Measurements from ENCODE around the gene OTUD6A.
"Not testable (repeated sequence)": the region's sequence is repeated elsewhere in the genome, so short reads cannot be mapped to it uniquely, and the experiment has no call there.

OTUD6A gene

GRCh38 chrX:70049406-70049805, 12.9 kb upstream of the OTUD6A start:
- no peak for DNase-seq

GRCh38 chrX:70049925-70050324, 12.3 kb upstream of the OTUD6A start, which contains the start of gene AWAT2:
Gene AWAT2, minus strand, starts transcription at chrX:70049938. Its CDS starts 6 bp downstream, at chrX:70049932.
- DNase-seq: no peak

GRCh38 chrX:70052895-70053615, 9.2 kb upstream of the OTUD6A start:
- no peak for DNase-seq

- DNase-seq: no peak
Observed at GRCh38 chrX:70054391-70054790, 7.9 kb upstream of the OTUD6A start.

GRCh38 chrX:70062961-70063550, 799 bp downstream of the OTUD6A start:
- no peak for DNase-seq

- DNase-seq: no peak
Observed at GRCh38 chrX:70066646-70067045, 4.4 kb downstream of the OTUD6A start.

GRCh38 chrX:70079297-70079696, 17.0 kb downstream of the OTUD6A start:
- DNase-seq: no peak

- no peak for DNase-seq
Observed at GRCh38 chrX:70079870-70080269, 17.6 kb downstream of the OTUD6A start.

- DNase-seq: no peak
Observed at GRCh38 chrX:70082723-70083122, 20.5 kb downstream of the OTUD6A start.

GRCh38 chrX:70084592-70085240, 22.5 kb downstream of the OTUD6A start:
- DNase-seq: no peak

GRCh38 chrX:70087857-70088630, 25.8 kb downstream of the OTUD6A start:
- DNase-seq: no peak

GRCh38 chrX:70088751-70089150, 26.5 kb downstream of the OTUD6A start:
- no peak for DNase-seq

- no peak for DNase-seq
Observed at GRCh38 chrX:70089604-70090297, 27.5 kb downstream of the OTUD6A start.

GRCh38 chrX:70092247-70092646, 30.0 kb downstream of the OTUD6A start:
- no peak for DNase-seq

- DNase-seq: no peak
Observed at GRCh38 chrX:70096052-70096451, 33.8 kb downstream of the OTUD6A start.

- no peak for DNase-seq
Observed at GRCh38 chrX:70105229-70105628, 43.0 kb downstream of the OTUD6A start.

GRCh38 chrX:70111436-70112026, 49.3 kb downstream of the OTUD6A start:
- DNase-seq: not testable (repeated sequence)
